ENCODE data around the gene RNF213.

GRCh38 chr17:80428363-80428762, 167.7 kb downstream of the RNF213 start:
- TF ChIP-seq CTCF (IDR thresholded peaks at IDR 0.05; ENCODE audit: low read depth, low read length) (no peak), MYC (IDR thresholded peaks at IDR 0.05; ENCODE audit: low read depth, low read length) (no peak), MAX (IDR thresholded peaks at IDR 0.05; ENCODE audit: low read depth, low read length) (no peak), POLR2A (IDR thresholded peaks at IDR 0.05; ENCODE audit: extremely low read depth, insufficient read length) (no peak)

Data from NB4 (cell line).